ENCODE results near the gene EFCAB6. TPM values are rescaled to one million over a fixed set of nuclear protein-coding genes. Genes with fewer than 3 reads are reported as not detected.

EFCAB6 gene
- total RNA-seq, 1 experiment from 2014 or later = 0.21 TPM

DNA sequence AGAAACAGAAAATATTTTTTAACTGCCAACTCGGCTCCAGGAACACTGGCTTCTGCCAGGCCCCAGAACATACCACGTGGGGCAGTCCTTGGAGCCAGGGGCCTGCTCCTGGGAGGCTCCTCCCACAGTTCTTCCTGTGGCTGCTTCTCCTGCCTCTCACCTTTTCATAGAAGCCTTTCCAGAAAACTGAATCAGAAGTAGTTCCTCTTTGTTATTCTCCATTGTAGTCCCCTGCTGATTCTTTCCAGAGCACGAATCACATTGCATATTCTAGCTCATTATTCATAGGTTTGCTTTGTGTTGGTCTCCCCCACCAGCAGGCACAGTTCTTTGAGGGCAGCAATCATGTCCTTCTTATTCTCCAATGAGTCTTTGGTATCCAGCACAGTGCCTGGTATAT, 106.0 kb downstream of the EFCAB6 start:
- no peak overlapping the region for H3K27ac ChIP-seq (ENCODE audit: low read length)
- TF ChIP-seq TCF7L2 (IDR thresholded peaks at IDR 0.05; ENCODE audit: low read depth, low read length) (no peak), CTCF (IDR thresholded peaks at IDR 0.05) (no peak), SIN3A (IDR thresholded peaks at IDR 0.05; ENCODE audit: borderline replicate concordance, insufficient read depth, low read depth, low read length) (no peak), REST (IDR thresholded peaks at IDR 0.05; ENCODE audit: insufficient read depth in 1 of 2, low read depth in 2 of 2, low read length in 1 of 2) (no peak), POLR2AphosphoS5 (IDR thresholded peaks at IDR 0.05; ENCODE audit: low read depth, low read length) (no peak)
- no peaks in the 10 kb centered on the region for H3K9me3 ChIP-seq (ENCODE audit: control insufficient read depth, insufficient read depth, low read depth, low read length)
- ChIA-PET CTCF (no interaction called here), POLR2A (no interaction called here)
- no peaks in the 10 kb centered on the region for H3K4me1 ChIP-seq (ENCODE audit: control insufficient read depth, insufficient read depth, low read length)
- no peak for DNase-seq (ENCODE audit: low read depth, low spot score)
- no peaks in the 10 kb centered on the region for H3K36me3 ChIP-seq (ENCODE audit: control insufficient read depth, insufficient read depth, low read length)
- no peaks in the 10 kb centered on the region for H3K27me3 ChIP-seq (ENCODE audit: control insufficient read depth, insufficient read depth, low read length)
- no TSS peak for BruUV-seq (replicated peaks)
- intact Hi-C loops (cut with micrococcal nuclease; ENCODE audit: unreplicated experiment) = no loop called here
- H3K4me3 ChIP-seq (ENCODE audit: low read depth in 2 of 2, low read length in 2 of 2) = no peak overlapping the region
- ATAC-seq = no peak
- in situ Hi-C loops (cut with HindIII; ENCODE audit: low pct_unique_long_range_greater_than_20kb, low sequenced_read_pairs) = no loop called here

DNA sequence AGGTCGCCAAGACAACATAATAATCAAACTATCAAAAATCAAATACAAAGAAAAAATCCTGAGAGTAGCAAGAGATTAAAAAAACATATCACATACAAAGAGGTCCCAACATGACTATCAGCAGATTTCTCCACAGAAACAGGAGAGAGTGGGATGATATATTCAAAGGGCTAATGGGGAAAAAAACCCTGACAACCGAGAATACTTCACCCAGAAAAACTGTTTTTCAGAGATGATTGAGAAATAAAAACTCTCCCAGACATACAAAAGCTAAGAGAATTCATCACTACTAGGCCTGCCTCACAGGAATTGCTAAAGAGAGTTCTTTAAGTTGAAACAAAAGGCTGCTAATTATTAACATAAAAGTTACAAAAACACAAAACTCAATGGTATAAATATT, 108.1 kb downstream of the EFCAB6 start:
- no peak overlapping the region for H3K4me3 ChIP-seq (ENCODE audit: low read depth in 2 of 2, low read length in 2 of 2)
- TF ChIP-seq TCF7L2 (IDR thresholded peaks at IDR 0.05; ENCODE audit: low read depth, low read length) (no peak), SIN3A (IDR thresholded peaks at IDR 0.05; ENCODE audit: borderline replicate concordance, insufficient read depth, low read depth, low read length) (no peak), CTCF (IDR thresholded peaks at IDR 0.05) (no peak)
- no peak overlapping the region for H3K27ac ChIP-seq (ENCODE audit: low read length)
- DNase-seq (ENCODE audit: low read depth, low spot score) = no peak
- ATAC-seq = no peak
- intact Hi-C loops (cut with micrococcal nuclease; ENCODE audit: unreplicated experiment) (no loop called here), in situ Hi-C loops (cut with HindIII; ENCODE audit: low pct_unique_long_range_greater_than_20kb, low sequenced_read_pairs) (no loop called here)
- no peaks in the 10 kb centered on the region for H3K4me1 ChIP-seq (ENCODE audit: control insufficient read depth, insufficient read depth, low read length)
- H3K9me3 ChIP-seq (ENCODE audit: control insufficient read depth, insufficient read depth, low read depth, low read length) = no peaks in the 10 kb centered on the region
- ChIA-PET CTCF (no interaction called here), POLR2A (no interaction called here)
- H3K36me3 ChIP-seq (ENCODE audit: control insufficient read depth, insufficient read depth, low read length) = no peaks in the 10 kb centered on the region
- no TSS peak for BruUV-seq (replicated peaks)
- no peaks in the 10 kb centered on the region for H3K27me3 ChIP-seq (ENCODE audit: control insufficient read depth, insufficient read depth, low read length)

- H3K36me3 ChIP-seq (ENCODE audit: control insufficient read depth, insufficient read depth, low read length) = no peaks in the 10 kb centered on the region
- no peak for ATAC-seq
- H3K27ac ChIP-seq (ENCODE audit: low read length) = no peak overlapping the region
- ChIA-PET POLR2A (no interaction called here), CTCF (no interaction called here)
- no peak for DNase-seq (ENCODE audit: low read depth, low spot score)
- H3K27me3 ChIP-seq (ENCODE audit: control insufficient read depth, insufficient read depth, low read length) = no peaks in the 10 kb centered on the region
- no peak overlapping the region for H3K4me3 ChIP-seq (ENCODE audit: low read depth in 2 of 2, low read length in 2 of 2)
- in situ Hi-C loops (cut with HindIII; ENCODE audit: low pct_unique_long_range_greater_than_20kb, low sequenced_read_pairs) = no loop called here
- BruUV-seq (replicated peaks) = no TSS peak
- intact Hi-C loops (cut with micrococcal nuclease; ENCODE audit: unreplicated experiment) = no loop called here
- H3K9me3 ChIP-seq (ENCODE audit: control insufficient read depth, insufficient read depth, low read depth, low read length) = no peaks in the 10 kb centered on the region
- H3K4me1 ChIP-seq (ENCODE audit: control insufficient read depth, insufficient read depth, low read length) = no peaks in the 10 kb centered on the region
- no peak for TF ChIP-seq CTCF (IDR thresholded peaks at IDR 0.05)
- no peak for TF ChIP-seq POLR2AphosphoS5 (IDR thresholded peaks at IDR 0.05; ENCODE audit: low read depth, low read length)
- no peak for TF ChIP-seq TCF7L2 (IDR thresholded peaks at IDR 0.05; ENCODE audit: low read depth, low read length)
- TF ChIP-seq REST (IDR thresholded peaks at IDR 0.05; ENCODE audit: insufficient read depth in 1 of 2, low read depth in 2 of 2, low read length in 1 of 2) = no peak
These were observed 113.7 kb downstream of the EFCAB6 start for GRCh38 chr22:43698403-43698802.
